NCI-H2196 (cell line): Measurements from ENCODE around the gene EXT2.

Experiments used
- DNase-seq: peaks from one replicate; lab custom pipeline; 2025; ENCODE audit not compliant: unreplicated experiment; lab: John Stamatoyannopoulos, UW

The EXT2 gene

DNA sequence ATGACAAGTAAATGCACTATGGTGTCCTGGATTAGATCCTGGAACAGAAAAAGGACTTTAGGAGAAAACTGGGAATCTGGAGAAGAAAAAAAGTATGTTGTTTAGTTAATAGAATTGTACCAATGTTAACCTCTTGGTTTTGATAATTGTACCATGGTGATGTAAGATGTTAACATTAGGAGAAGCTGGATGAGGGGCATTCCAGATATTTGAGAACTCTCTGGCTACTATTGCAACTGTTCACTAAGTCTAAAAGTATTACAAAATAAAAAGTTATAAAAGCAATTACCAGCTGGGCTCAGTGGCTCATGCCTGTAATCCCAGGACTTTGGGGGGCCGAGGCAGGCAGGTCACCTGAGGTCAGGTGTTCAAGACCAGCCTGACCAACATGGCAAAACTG lies 66.5 kb downstream of the EXT2 start:
- DNase-seq = no peak

- DNase-seq = no peak
These were observed 67.2 kb downstream of the EXT2 start for GRCh38 chr11:44162662-44163061.

DNA sequence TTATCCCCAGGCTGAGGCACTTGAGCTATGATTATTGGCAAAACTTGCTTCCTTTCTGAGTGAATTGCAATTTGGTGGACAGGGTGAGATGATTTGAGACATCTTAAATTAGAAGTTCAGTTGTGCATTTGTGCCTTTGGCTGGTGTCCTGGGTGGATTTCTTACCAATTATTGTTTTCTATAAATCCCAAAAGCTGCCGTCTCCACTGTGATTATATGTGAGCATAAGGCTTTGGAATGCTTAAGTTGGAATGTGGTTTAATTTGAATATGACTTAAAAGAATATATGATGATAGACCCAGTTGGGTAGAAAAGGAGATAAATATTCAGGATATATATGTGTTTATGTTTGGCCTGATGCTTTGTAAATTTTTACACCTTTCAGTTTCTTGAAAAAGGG lies 70.0 kb downstream of the EXT2 start:
- no peak for DNase-seq

- DNase-seq = no peak
These were observed 71.6 kb downstream of the EXT2 start for GRCh38 chr11:44167046-44167445.

GRCh38 chr11:44171518-44171917 lies 76.0 kb downstream of the EXT2 start:
- DNase-seq = no peak

DNA sequence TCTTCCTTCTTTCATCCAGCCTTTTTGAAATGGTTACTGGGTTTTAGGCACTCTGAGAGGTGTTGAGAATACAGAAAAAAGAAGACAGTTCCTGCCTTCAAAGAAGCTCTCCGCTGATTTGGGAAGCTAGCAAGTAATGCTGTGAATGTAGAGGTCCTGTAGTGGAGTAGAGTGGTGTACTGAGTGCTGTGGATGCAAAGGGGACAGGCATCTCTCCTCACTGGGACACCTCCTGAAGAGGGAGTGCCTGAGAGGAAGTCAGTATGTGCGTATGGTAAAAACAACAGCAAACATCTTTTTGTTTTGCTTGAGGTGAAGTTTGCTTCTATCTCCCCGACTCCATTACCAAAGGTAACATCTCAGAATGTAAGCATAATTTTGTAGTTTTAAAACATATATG lies 77.5 kb downstream of the EXT2 start:
- DNase-seq = no peak

- DNase-seq = no peak
These were observed 79.4 kb downstream of the EXT2 start for GRCh38 chr11:44174842-44175241.

- no peak for DNase-seq
These were observed 81.2 kb downstream of the EXT2 start for GRCh38 chr11:44176546-44177213.

DNA sequence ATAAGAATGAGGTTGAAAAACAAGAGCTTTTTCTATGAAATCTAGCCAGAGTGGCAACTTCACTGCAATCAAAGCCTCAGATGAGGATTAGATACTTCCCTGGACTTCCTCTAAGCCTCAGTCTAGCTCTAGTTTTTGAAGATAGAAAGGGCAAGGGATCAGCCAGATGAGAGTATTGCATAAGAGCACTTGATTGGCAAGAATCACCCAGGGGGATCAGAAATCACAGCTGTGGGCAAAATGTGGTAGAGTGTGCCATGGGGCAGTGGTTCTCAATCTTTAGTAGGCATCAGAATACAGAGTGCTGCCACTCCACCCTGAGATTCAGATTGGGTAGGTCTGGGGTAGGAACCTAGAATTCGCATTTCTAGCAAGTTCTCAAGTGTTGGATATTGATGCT lies 82.4 kb downstream of the EXT2 start:
- DNase-seq = no peak

- DNase-seq = no peak
These were observed 82.9 kb downstream of the EXT2 start for GRCh38 chr11:44178381-44178780.

DNA sequence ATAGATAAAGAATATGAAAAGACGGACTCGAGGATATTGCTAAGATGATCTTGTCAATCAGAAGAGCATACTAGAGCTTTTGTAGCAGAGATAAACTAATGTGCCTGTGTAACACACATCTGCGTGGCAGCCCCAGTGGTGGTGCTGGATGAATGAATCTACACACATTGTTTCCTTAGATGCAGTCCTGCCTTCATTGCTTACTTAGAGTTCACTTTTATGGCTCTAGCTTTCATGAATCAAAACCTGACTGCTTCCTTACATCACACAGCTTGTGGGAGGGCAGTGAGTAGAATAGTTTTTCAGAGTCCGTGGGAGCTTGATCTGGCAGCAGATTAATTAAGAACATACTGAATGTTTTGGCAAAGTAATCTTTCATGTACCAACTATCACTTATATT lies 83.7 kb downstream of the EXT2 start:
- DNase-seq = no peak

DNA sequence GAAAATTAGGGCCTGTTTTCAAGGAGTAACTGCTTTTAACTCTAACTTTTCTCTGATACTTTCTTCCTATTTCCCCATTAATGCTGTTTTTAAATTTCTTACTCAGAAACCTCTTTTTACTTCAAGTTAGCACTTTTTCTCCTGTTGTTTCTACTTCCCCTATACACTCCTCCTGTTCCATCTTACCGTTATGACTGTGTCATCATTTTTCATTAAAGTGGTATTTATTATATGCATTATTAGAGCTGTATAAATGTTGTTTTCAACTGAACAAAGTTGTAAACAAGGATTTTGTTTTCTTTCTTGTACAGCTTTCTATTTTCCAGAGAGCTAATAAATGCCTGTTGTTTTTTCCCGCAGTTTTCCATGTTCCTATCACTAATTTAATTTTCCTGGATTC lies 84.6 kb downstream of the EXT2 start:
- no peak for DNase-seq

DNA sequence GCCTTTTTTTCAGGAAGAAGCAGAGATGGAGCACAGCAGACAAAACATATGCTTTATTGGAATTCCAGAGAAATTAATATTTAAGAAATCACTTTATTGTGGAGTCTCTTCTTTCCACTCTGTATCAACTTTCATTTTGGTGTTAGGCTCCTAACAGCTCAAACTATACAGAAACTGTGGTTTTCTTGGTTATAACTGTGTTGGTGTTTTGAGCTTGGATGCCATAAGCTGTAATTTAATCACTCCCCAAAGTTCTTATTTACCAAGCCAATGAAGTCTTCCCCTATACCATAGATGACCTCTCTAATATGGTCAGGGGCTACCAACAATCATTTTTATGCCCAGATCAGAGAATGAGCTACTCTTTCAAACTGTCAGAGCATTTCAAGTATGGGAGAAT lies 90.0 kb downstream of the EXT2 start:
- no peak for DNase-seq

GRCh38 chr11:44186321-44186930 lies 90.9 kb downstream of the EXT2 start:
- DNase-seq = no peak

DNA sequence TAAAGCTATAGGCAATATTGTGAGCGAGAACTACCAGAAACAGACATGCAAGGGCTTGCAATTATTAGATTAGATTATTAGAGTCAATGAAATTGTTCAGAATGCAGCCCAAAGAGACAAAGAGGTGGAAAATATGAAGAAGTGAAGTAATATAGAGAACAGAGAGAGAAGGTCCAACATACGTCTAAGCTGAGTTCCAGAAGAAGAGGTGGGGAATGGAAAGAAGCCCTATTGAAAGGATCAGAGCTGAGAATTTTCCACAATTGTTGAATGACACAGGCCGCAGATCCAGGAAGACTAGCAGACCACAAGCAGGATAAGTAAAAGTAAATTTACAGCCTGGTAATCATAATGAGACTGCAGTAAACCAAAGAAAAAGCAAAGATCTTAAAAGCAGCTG lies 93.2 kb downstream of the EXT2 start:
- no peak for DNase-seq

- DNase-seq = no peak
These were observed 94.8 kb downstream of the EXT2 start for GRCh38 chr11:44189986-44190882.

DNA sequence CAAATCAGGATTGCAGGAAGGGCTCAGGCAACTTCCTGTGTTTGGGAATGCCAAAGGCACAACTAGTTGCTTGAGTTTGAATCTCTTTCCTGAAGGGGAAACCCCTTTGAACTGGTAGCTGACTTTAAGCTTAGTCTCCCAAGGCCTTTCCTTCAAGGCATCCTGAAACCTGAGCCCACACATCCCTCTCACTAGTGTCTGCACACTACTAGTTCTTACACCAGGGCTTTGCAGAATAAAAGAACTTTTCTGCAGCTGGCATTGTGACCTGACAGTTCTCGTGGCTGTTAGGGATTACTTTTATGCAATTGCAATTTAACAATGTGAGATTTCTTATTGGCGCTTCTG lies 95.4 kb downstream of the EXT2 start:
- no peak for DNase-seq

- DNase-seq = no peak
These were observed 96.0 kb downstream of the EXT2 start for GRCh38 chr11:44191322-44192016.

- no peak for DNase-seq
These were observed 96.5 kb downstream of the EXT2 start for GRCh38 chr11:44192017-44192385.

DNA sequence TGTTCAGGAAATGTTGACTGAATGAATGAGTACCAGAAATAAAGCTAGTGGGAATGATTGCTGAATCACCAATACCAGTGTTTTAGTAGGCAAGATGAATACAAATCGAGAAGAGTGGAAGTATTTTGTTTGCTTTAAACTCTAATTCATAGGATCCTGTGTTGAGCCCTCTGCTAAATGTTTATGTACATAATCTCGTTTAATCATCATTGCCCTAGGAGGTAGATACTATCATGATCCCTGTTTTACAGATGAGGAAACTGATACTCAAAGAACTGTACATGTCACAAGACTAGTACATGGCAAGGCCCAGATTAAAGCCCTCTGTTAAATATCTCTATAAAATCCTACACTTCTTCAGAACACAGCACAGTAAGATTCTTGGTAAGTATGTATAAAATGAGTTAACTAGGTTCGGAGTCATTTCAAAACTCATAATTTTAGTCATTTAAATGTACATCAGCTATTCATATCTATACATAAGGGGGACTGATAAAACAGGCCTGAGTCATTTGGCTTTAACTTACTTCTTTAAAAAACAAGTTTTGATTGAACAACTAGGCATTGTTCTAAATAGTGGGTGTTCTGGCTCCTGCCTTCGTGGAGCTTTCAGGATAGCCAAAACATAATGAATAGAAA lies 97.1 kb downstream of the EXT2 start:
- no peak for DNase-seq

GRCh38 chr11:44193856-44194255 lies 98.4 kb downstream of the EXT2 start:
- no peak for DNase-seq
